ENCODE results near the gene ATP13A1. TPM values are rescaled to one million over a fixed set of nuclear protein-coding genes. Genes with fewer than 3 reads are reported as not detected.
A peak's percentile ranks its signal among the peaks of the same experiment; 100 is the strongest.
"Not testable (repeated sequence)": the region's sequence is repeated elsewhere in the genome, so short reads cannot be mapped to it uniquely, and the experiment has no call there.

ATP13A1 gene
- 10 to 100 TPM; 55.3 to 66.9 (median 59.9) TPM for polyA plus RNA-seq (ENCODE audit: insufficient read length in 3 of 3)
- long read RNA-seq, donor 1, partial matches to known transcripts = 5 of 9 reads
- long read RNA-seq, donor 1, other reads (novel, unspliced or antisense) = 0 of 9 reads
- long read RNA-seq, donor 2, partial matches to known transcripts = 0 of 4 reads
- long read RNA-seq, donor 2, other reads (novel, unspliced or antisense) = 0 of 4 reads
- long read RNA-seq, donor 3, partial matches to known transcripts = 0 of 4 reads
- long read RNA-seq, donor 3, other reads (novel, unspliced or antisense) = 0 of 4 reads
- long read RNA-seq, donor 4, partial matches to known transcripts = 0 of 4 reads
- long read RNA-seq, donor 4, other reads (novel, unspliced or antisense) = 0 of 4 reads
- long read RNA-seq, donor 5, partial matches to known transcripts = 0 of 2 reads
- long read RNA-seq, donor 5, other reads (novel, unspliced or antisense) = 0 of 2 reads
- long read RNA-seq, donor 6, partial matches to known transcripts = 0 of 2 reads
- long read RNA-seq, donor 6, other reads (novel, unspliced or antisense) = 0 of 2 reads
- long read RNA-seq, donor 7, partial matches to known transcripts = 5 of 9 reads
- long read RNA-seq, donor 7, other reads (novel, unspliced or antisense) = 0 of 9 reads
- long read RNA-seq, donor 8 = 0 reads
- long read RNA-seq, donor 9, partial matches to known transcripts = 14 of 18 reads
- long read RNA-seq, donor 9, other reads (novel, unspliced or antisense) = 0 of 18 reads
- long read RNA-seq, donor 10, partial matches to known transcripts = 0 of 3 reads
- long read RNA-seq, donor 10, other reads (novel, unspliced or antisense) = 0 of 3 reads
- long read RNA-seq, donor 11, partial matches to known transcripts = 0 of 1 reads
- long read RNA-seq, donor 11, other reads (novel, unspliced or antisense) = 0 of 1 reads
- long read RNA-seq, donor 12, partial matches to known transcripts = 6 of 10 reads
- long read RNA-seq, donor 12, other reads (novel, unspliced or antisense) = 0 of 10 reads
- long read RNA-seq, donor 13, partial matches to known transcripts = 0 of 2 reads
- long read RNA-seq, donor 13, other reads (novel, unspliced or antisense) = 0 of 2 reads
- long read RNA-seq, donor 14 = 0 reads
- long read RNA-seq, donor 15 = 0 reads
- long read RNA-seq, donor 16, partial matches to known transcripts = 0 of 2 reads
- long read RNA-seq, donor 16, other reads (novel, unspliced or antisense) = 0 of 2 reads

- peak; percentile 96 for DNase-seq
Observed at GRCh38 chr19:19663256-19664120, at the start of gene ATP13A1. Gene ATP13A1 (minus strand): TSS chr19:19663676. CDS start chr19:19663666, 10 bp downstream.

GRCh38 chr19:19711934-19712828 is 48.7 kb upstream of the ATP13A1 start:
- DNase-seq = no peak

GRCh38 chr19:19711306-19711933 is 47.9 kb upstream of the ATP13A1 start:
- no peak for DNase-seq

- no peak for DNase-seq
Observed at GRCh38 chr19:19710506-19710905, 47.0 kb upstream of the ATP13A1 start.

GRCh38 chr19:19704836-19705235 is 41.4 kb upstream of the ATP13A1 start:
- no peak for DNase-seq

GRCh38 chr19:19700493-19700892 is 37.0 kb upstream of the ATP13A1 start:
- not testable (repeated sequence) for DNase-seq

- DNase-seq = no peak
Observed at GRCh38 chr19:19697589-19697988, 34.1 kb upstream of the ATP13A1 start.

GRCh38 chr19:19696386-19696785 is 32.9 kb upstream of the ATP13A1 start:
- no peak for DNase-seq

- DNase-seq = no peak
Observed at GRCh38 chr19:19691683-19692082, 28.2 kb upstream of the ATP13A1 start.

- not testable (repeated sequence) for DNase-seq
Observed at GRCh38 chr19:19689023-19689422, 25.5 kb upstream of the ATP13A1 start.

- DNase-seq = no peak
Observed at GRCh38 chr19:19687090-19687489, 23.6 kb upstream of the ATP13A1 start.

- DNase-seq = no peak
Observed at GRCh38 chr19:19686580-19686979, 23.1 kb upstream of the ATP13A1 start.

GRCh38 chr19:19686119-19686518 is 22.6 kb upstream of the ATP13A1 start:
- DNase-seq = not testable (repeated sequence)

- no peak for DNase-seq
Observed at GRCh38 chr19:19679176-19680073, 15.9 kb upstream of the ATP13A1 start.

- no peak for DNase-seq
Observed at GRCh38 chr19:19677579-19677978, 14.1 kb upstream of the ATP13A1 start.

GRCh38 chr19:19674315-19674714 is 10.8 kb upstream of the ATP13A1 start:
- no peak for DNase-seq

GRCh38 chr19:19672816-19673215 is 9.3 kb upstream of the ATP13A1 start:
- DNase-seq = no peak

- no peak for DNase-seq
Observed at GRCh38 chr19:19670070-19670551, 6.6 kb upstream of the ATP13A1 start.
